GM23338 (cell line): ENCODE data around the gene IRF8. TPM values are rescaled to one million over a fixed set of nuclear protein-coding genes. Genes with fewer than 3 reads are reported as not detected.

Experiments
- ATAC-seq: fragments of 200-7000 bp; cut with Tn5 transposase; 3 replicates; pipeline ENCODE4 v1.9.1; 2020
- DNase-seq: peaks from one replicate; pipeline ENCODE4 v3.0.0-alpha.2; 2015; ENCODE audit warnings: low spot score
- H2AFZ ChIP-seq: fragments of 200-600 bp; sonication (generic); 2 replicates; pipeline ENCODE4 v1.8.0; 2016; ENCODE audit warnings: antibody characterized with exemption, mild to moderate bottlenecking, moderate library complexity
- H3F3A ChIP-seq: fragments of 200-600 bp; sonication (generic); replicated peaks from 2 replicates; pipeline ENCODE4 v1.8.0; 2017; ENCODE audit warnings: antibody characterized with exemption, mixed run types, low read depth
- H3K27ac ChIP-seq: fragments of 200-600 bp; sonication (generic); 2 replicates; pipeline ENCODE4 v1.6.1; 2016; ENCODE audit warnings: low read depth
- H3K27me3 ChIP-seq: fragments of 200-600 bp; sonication (generic); 2 replicates; pipeline ENCODE4 v1.8.0; 2016; ENCODE audit warnings: mild to moderate bottlenecking, mixed run types, moderate library complexity; ENCODE audit not compliant: insufficient read depth
- H3K36me3 ChIP-seq: fragments of 200-600 bp; sonication (generic); 2 replicates; pipeline ENCODE4 v1.8.0; 2016; ENCODE audit warnings: mild to moderate bottlenecking; ENCODE audit not compliant: insufficient read depth
- H3K4me1 ChIP-seq: fragments of 200-600 bp; sonication (generic); 2 replicates; pipeline ENCODE4 v1.8.0; 2016; ENCODE audit warnings: mild to moderate bottlenecking, moderate library complexity; ENCODE audit not compliant: insufficient read depth
- H3K4me2 ChIP-seq: fragments of 200-600 bp; sonication (generic); 2 replicates; pipeline ENCODE4 v1.7.1; 2017; ENCODE audit warnings: mixed run types
- H3K4me3 ChIP-seq: fragments of 200-600 bp; sonication (generic); 2 replicates; pipeline ENCODE4 v1.6.1; 2016; ENCODE audit warnings: mixed run types
- H3K79me2 ChIP-seq: fragments of 200-600 bp; sonication (generic); replicated peaks from 2 replicates; pipeline ENCODE4 v1.8.0; 2017; ENCODE audit warnings: mild to moderate bottlenecking; ENCODE audit not compliant: insufficient read depth
- H3K9me2 ChIP-seq: fragments of 200-600 bp; sonication (generic); 2 replicates; pipeline ENCODE4 v1.8.0; 2017; ENCODE audit not compliant: insufficient read depth
- H4K20me1 ChIP-seq: fragments of 200-600 bp; sonication (generic); replicated peaks from 2 replicates; pipeline ENCODE4 v1.8.0; 2017; ENCODE audit warnings: mild to moderate bottlenecking; ENCODE audit not compliant: insufficient read depth
- H3K27ac Mint-ChIP-seq: 2 replicates; pipeline ENCODE4 v1.8.0; 2020; ENCODE audit warnings: inconsistent platforms, mild to moderate bottlenecking, moderate library complexity, mixed read lengths
- H3K27me3 Mint-ChIP-seq: 3 replicates; pipeline ENCODE4 v1.8.0; 2022; ENCODE audit warnings: low read depth, mild to moderate bottlenecking, moderate library complexity, mixed read lengths, inconsistent platforms; ENCODE audit not compliant: insufficient read depth, poor library complexity
- H3K36me3 Mint-ChIP-seq: 3 replicates; pipeline ENCODE4 v1.8.0; 2021; ENCODE audit warnings: low read depth, mild to moderate bottlenecking, inconsistent platforms, moderate library complexity, mixed read lengths
- H3K4me1 Mint-ChIP-seq: 3 replicates; pipeline ENCODE4 v1.8.0; 2020; ENCODE audit warnings: mild to moderate bottlenecking, inconsistent platforms, mixed read lengths
- H3K4me3 Mint-ChIP-seq: 3 replicates; pipeline ENCODE4 v1.8.0; 2021; ENCODE audit warnings: moderate library complexity, mild to moderate bottlenecking, inconsistent platforms, mixed read lengths
- H3K9me3 Mint-ChIP-seq: 3 replicates; pipeline ENCODE4 v1.8.0; 2020; ENCODE audit warnings: moderate library complexity, mild to moderate bottlenecking, inconsistent platforms, mixed read lengths
- ETS1 ChIP-seq: IDR thresholded peaks from 2 replicates; pipeline ENCODE4 v1.6.1; 2016; ENCODE audit warnings: antibody characterized with exemption
- EZH2phosphoT487 ChIP-seq: fragments of 200-600 bp; sonication (generic); IDR thresholded peaks from one replicate; pipeline ENCODE4 v1.8.1; 2018; ENCODE audit warnings: antibody characterized with exemption; ENCODE audit not compliant: unreplicated experiment
- JUNB ChIP-seq: IDR thresholded peaks from one replicate; pipeline ENCODE4 v1.6.1; 2016; ENCODE audit warnings: antibody characterized with exemption; ENCODE audit not compliant: unreplicated experiment
- NANOG ChIP-seq: IDR thresholded peaks from 2 replicates; pipeline ENCODE4 v1.6.1; 2016; ENCODE audit warnings: antibody characterized with exemption, borderline replicate concordance
- POLR2AphosphoS5 ChIP-seq: IDR thresholded peaks from 2 replicates; pipeline ENCODE4 v1.6.1; 2016; ENCODE audit warnings: antibody characterized with exemption, low read depth
- STAT1 ChIP-seq: IDR thresholded peaks from one replicate; pipeline ENCODE4 v1.6.1; 2016; ENCODE audit warnings: antibody characterized with exemption; ENCODE audit not compliant: unreplicated experiment
- ZNF462 ChIP-seq: fragments of 250-450 bp; sonication (Bioruptor Pico); IDR thresholded peaks from 2 replicates; pipeline ENCODE4 v1.5.0; 2020; ENCODE audit warnings: mild to moderate bottlenecking, moderate library complexity
- polyA plus RNA-seq: library from polyadenylated mRNA; unstranded; fragments of >200 nt; fragmentation: Nextera tagmentation; extraction: Ambion mirVana; gene quantifications from 2 replicates; pipeline ENCODE4 v1.2.1, GENCODE V29; 2016
- total RNA-seq: library from RNA; depleted of rRNA; stranded (reverse); fragments of >200 nt; shearing (Covaris generic); gene quantifications from 2 replicates; pipeline ENCODE4 v1.2.3, GENCODE V29; 2014

IRF8 gene
- total and polyA plus RNA-seq, 2 experiments from 2014 or later: 0.47 to 2.8 TPM

GRCh38 chr16:85952197-85952596 is 53.2 kb downstream of the IRF8 start (continued):
- no peak for TF ChIP-seq ZNF462 (CRISPR knock-in tag)
- TF ChIP-seq POLR2AphosphoS5: no peak
- TF ChIP-seq NANOG: no peak

GRCh38 chr16:85952811-85953210 is 53.8 kb downstream of the IRF8 start:
- Mint-ChIP-seq H3K4me1 (peaks cover 3% of the 10 kb centered on the region; the same call in 1 of the 3 replicates), H3K9me3 (no peaks in the 10 kb centered on the region), H3K4me3 (no peak overlapping the region), H3K36me3 (no peaks in the 10 kb centered on the region), H3K27me3 (peaks cover 12% of the 10 kb centered on the region), H3K27ac (no peak overlapping the region)
- no peak for DNase-seq
- no peaks in the 10 kb centered on the region for H3F3A ChIP-seq
- no peaks in the 10 kb centered on the region for H3K9me2 ChIP-seq
- no peak overlapping the region for H3K27ac ChIP-seq
- H3K27me3 ChIP-seq: no peaks in the 10 kb centered on the region
- no peaks in the 10 kb centered on the region for H3K4me1 ChIP-seq
- no peak overlapping the region for H2AFZ ChIP-seq
- H4K20me1 ChIP-seq: no peaks in the 10 kb centered on the region
- H3K4me3 ChIP-seq: no peak overlapping the region
- H3K79me2 ChIP-seq: no peaks in the 10 kb centered on the region
- no peak for ATAC-seq
- H3K36me3 ChIP-seq: no peaks in the 10 kb centered on the region
- no peak overlapping the region for H3K4me2 ChIP-seq
- TF ChIP-seq EZH2phosphoT487 (no peak), STAT1 (no peak), ETS1 (no peak), JUNB (no peak), ZNF462 (CRISPR knock-in tag) (no peak), NANOG (no peak)
